ENCODE measurements around the gene NELFCD. TPM values are rescaled to one million over a fixed set of nuclear protein-coding genes. Genes with fewer than 3 reads are reported as not detected.
A peak's percentile ranks its signal among the peaks of the same experiment; 100 is the strongest.
"Not testable (repeated sequence)": the region's sequence is repeated elsewhere in the genome, so short reads cannot be mapped to it uniquely, and the experiment has no call there.

NELFCD gene
- total RNA-seq, 1 experiment from 2014 or later: 179 TPM

DNA sequence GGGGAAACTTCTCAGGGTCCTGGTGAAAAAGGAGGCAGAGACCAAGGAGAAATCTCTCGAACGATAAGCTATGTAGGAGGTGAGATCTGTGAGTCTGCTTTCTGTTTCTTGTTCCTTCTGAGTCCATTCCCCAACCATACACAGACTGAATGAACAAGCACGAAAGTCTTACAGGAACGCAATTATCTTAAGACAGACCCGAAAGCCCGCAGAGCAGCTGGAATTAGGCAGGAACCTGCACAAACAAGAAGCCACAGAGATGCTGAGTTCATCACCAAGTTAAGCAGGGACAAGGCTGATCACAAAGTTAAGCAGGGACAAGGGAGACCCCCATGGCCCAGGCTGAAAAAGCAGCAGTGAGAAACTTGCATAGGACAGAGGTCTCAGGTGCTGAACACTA, 21.4 kb upstream of the NELFCD start:
- TF ChIP-seq, protein P1, sequence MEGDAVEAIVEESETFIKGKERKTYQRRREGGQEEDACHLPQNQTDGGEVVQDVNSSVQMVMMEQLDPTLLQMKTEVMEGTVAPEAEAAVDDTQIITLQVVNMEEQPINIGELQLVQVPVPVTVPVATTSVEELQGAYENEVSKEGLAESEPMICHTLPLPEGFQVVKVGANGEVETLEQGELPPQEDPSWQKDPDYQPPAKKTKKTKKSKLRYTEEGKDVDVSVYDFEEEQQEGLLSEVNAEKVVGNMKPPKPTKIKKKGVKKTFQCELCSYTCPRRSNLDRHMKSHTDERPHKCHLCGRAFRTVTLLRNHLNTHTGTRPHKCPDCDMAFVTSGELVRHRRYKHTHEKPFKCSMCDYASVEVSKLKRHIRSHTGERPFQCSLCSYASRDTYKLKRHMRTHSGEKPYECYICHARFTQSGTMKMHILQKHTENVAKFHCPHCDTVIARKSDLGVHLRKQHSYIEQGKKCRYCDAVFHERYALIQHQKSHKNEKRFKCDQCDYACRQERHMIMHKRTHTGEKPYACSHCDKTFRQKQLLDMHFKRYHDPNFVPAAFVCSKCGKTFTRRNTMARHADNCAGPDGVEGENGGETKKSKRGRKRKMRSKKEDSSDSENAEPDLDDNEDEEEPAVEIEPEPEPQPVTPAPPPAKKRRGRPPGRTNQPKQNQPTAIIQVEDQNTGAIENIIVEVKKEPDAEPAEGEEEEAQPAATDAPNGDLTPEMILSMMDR (IDR thresholded peaks at IDR 0.05; ENCODE audit: unreplicated experiment): no peak
- Mint-ChIP-seq H3K36me3 (ENCODE audit: insufficient read depth, unreplicated experiment) (no peaks in the 10 kb centered on the region), H3K4me1 (ENCODE audit: low read depth, unreplicated experiment) (peaks cover 8% of the 10 kb centered on the region), H3K27me3 (ENCODE audit: unreplicated experiment) (peaks cover 24% of the 10 kb centered on the region), H3K4me3 (ENCODE audit: low read depth, unreplicated experiment) (no peak overlapping the region), H3K9me3 (ENCODE audit: low read depth, unreplicated experiment) (no peaks in the 10 kb centered on the region), H3K27ac (ENCODE audit: unreplicated experiment) (no peak overlapping the region)
- CTCF ChIA-PET: no interaction called here
- intact Hi-C loops (cut with micrococcal nuclease; ENCODE audit: unreplicated experiment): no loop called here
- no peak for DNase-seq
- no TSS peak for BruUV-seq (replicated peaks)

DNA sequence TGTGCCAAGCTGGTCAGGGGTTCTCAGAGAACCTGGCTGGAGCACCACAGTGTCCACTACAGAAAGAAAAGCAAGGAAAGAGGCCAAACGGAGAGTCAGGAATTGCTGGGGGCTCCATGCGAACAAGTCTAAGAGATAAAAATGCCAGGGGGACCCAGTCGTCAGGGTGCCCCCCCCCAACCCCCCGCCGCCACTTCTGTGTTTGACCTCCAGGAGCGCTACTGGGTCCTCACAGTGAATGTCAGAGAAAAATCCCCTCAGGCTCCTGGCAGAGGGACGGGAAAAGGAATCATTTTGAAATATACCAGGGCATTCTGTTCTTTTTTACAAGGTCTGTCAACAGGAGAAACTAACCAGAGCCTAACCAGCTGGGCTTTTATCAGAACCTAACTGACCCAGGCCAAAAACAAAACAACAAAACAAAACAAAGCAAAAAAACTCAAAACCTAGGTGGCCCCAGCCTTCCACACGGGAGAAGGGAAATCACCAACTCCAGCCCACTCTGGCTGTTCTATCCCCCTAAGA, 17.9 kb upstream of the NELFCD start:
- intact Hi-C loops (cut with micrococcal nuclease; ENCODE audit: unreplicated experiment): no loop called here
- CTCF ChIA-PET: no interaction called here
- Mint-ChIP-seq H3K9me3 (ENCODE audit: low read depth, unreplicated experiment) (no peaks in the 10 kb centered on the region), H3K4me1 (ENCODE audit: low read depth, unreplicated experiment) (peaks cover 8% of the 10 kb centered on the region), H3K27me3 (ENCODE audit: unreplicated experiment) (peaks cover 39% of the 10 kb centered on the region), H3K27ac (ENCODE audit: unreplicated experiment) (no peak overlapping the region), H3K4me3 (ENCODE audit: low read depth, unreplicated experiment) (no peak overlapping the region), H3K36me3 (ENCODE audit: insufficient read depth, unreplicated experiment) (no peaks in the 10 kb centered on the region)
- no peak for DNase-seq
- no TSS peak for BruUV-seq (replicated peaks)
- TF ChIP-seq, protein P1 (IDR thresholded peaks at IDR 0.05; ENCODE audit: unreplicated experiment): peak; percentile 34

DNA sequence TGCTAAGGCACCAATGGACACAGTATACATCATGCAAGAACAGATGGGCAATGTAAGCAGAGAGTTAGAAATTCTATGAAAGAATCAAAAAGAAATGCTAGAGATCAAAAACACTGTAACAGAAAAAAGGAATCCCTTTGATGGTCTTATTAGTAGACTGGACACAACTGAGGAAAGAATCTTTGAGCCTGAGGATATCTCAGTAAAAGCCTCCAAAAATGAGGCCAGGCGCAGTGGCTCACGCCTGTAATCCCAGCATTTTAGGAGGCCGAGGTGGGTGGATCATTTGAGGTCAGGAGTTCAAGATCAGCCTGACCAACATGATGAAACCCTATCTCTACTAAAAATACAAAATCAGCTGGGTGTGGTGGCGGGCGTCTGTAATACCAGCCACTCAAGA, 17.1 kb upstream of the NELFCD start:
- H3K36me3 Mint-ChIP-seq (ENCODE audit: insufficient read depth, unreplicated experiment); H3K4me1 Mint-ChIP-seq (ENCODE audit: low read depth, unreplicated experiment); DNase-seq; H3K27ac Mint-ChIP-seq (ENCODE audit: unreplicated experiment); H3K9me3 Mint-ChIP-seq (ENCODE audit: low read depth, unreplicated experiment); BruUV-seq (replicated peaks); CTCF ChIA-PET; intact Hi-C loops (cut with micrococcal nuclease; ENCODE audit: unreplicated experiment); H3K4me3 Mint-ChIP-seq (ENCODE audit: low read depth, unreplicated experiment): not testable (repeated sequence)
- peaks cover 39% of the 10 kb centered on the region for H3K27me3 Mint-ChIP-seq (ENCODE audit: unreplicated experiment)

DNA sequence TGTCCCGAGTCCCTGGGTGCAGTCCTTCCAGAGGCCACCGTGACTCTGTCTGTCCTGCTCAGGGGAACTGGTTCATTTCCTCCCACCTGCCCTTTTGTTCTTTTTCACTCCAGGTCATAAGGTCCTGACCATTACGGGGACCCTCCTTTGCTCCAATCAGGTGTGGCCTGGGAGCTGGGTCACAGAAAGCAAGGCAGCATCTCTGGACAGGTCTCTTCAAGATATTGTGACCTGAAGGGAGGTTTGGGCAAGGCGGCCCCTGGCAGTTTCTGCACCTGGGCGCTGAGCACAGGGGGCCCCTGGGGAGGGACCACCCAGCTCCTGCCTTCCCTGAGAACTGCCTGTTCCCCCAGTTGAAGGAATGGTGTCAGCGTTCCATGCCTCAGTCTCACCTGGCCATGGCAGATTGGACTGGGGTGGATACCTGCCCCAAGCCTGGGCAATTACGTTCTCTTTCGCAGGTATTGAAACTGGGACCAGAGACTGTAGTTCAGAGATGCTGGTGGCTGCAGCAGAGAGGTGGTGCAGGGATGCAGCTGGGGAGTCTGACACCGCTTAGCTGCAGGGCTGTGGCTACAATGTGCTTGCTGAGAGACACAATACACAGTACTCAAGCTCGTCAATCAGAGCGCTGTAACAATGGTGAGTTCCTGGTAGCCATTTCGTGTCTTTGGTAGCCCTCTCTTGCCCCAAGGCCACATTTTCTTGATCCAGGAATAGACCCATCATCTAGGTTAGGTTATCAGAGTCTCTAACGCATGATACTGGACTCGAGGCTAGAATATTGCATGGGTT, 15.6 kb upstream of the NELFCD start:
- Mint-ChIP-seq H3K4me1 (ENCODE audit: low read depth, unreplicated experiment) (no peaks in the 10 kb centered on the region), H3K36me3 (ENCODE audit: insufficient read depth, unreplicated experiment) (no peaks in the 10 kb centered on the region), H3K27me3 (ENCODE audit: unreplicated experiment) (peaks cover 52% of the 10 kb centered on the region), H3K4me3 (ENCODE audit: low read depth, unreplicated experiment) (no peak overlapping the region), H3K9me3 (ENCODE audit: low read depth, unreplicated experiment) (peaks cover 4% of the 10 kb centered on the region), H3K27ac (ENCODE audit: unreplicated experiment) (no peak overlapping the region)
- no TSS peak for BruUV-seq (replicated peaks)
- TF ChIP-seq, protein P1 (IDR thresholded peaks at IDR 0.05; ENCODE audit: unreplicated experiment): no peak
- no peak for DNase-seq
- CTCF ChIA-PET: interaction anchor here (0.6 kb wide), 1 partner anchor 31 kb away, joined by 7 read pairs; no protein-coding TSS in a partner anchor
- intact Hi-C loops (cut with micrococcal nuclease; ENCODE audit: unreplicated experiment): no loop called here

Data from Calu3 (cell line).